ENCODE results near the gene ABO. TPM values are rescaled to one million over a fixed set of nuclear protein-coding genes. Genes with fewer than 3 reads are reported as not detected.
"Not testable (repeated sequence)": the region's sequence is repeated elsewhere in the genome, so short reads cannot be mapped to it uniquely, and the experiment has no call there.

ABO gene
- total RNA-seq = under 0.01 TPM

- no peak for DNase-seq
Observed at GRCh38 chr9:133275105-133276000, at the start of gene ABO. ABO (minus strand) TSS chr9:133275201.

GRCh38 chr9:133323991-133324703 is 49.1 kb upstream of the ABO start:
- no peak for DNase-seq

GRCh38 chr9:133323211-133323610 is 48.2 kb upstream of the ABO start:
- no peak for DNase-seq

GRCh38 chr9:133322701-133323100 is 47.7 kb upstream of the ABO start:
- no peak for DNase-seq

GRCh38 chr9:133321411-133321935 is 46.5 kb upstream of the ABO start:
- no peak for DNase-seq

- no peak for DNase-seq
Observed at GRCh38 chr9:133320421-133320881, 45.5 kb upstream of the ABO start.

GRCh38 chr9:133317551-133317950 is 42.5 kb upstream of the ABO start:
- DNase-seq = not testable (repeated sequence)

GRCh38 chr9:133315997-133316396 is 41.0 kb upstream of the ABO start:
- DNase-seq = no peak

- no peak for DNase-seq
Observed at GRCh38 chr9:133309608-133310007, 34.6 kb upstream of the ABO start.

GRCh38 chr9:133307301-133307700 is 32.3 kb upstream of the ABO start:
- DNase-seq = no peak

GRCh38 chr9:133306242-133307204 is 31.5 kb upstream of the ABO start:
- no peak for DNase-seq

- DNase-seq = no peak
Observed at GRCh38 chr9:133305731-133306130, 30.7 kb upstream of the ABO start.

- no peak for DNase-seq
Observed at GRCh38 chr9:133304477-133305377, 29.7 kb upstream of the ABO start.

- DNase-seq = no peak
Observed at GRCh38 chr9:133304158-133304470, 29.1 kb upstream of the ABO start.

- no peak for DNase-seq
Observed at GRCh38 chr9:133303266-133304157, 28.5 kb upstream of the ABO start.

- no peak for DNase-seq
Observed at GRCh38 chr9:133301253-133302230, 26.5 kb upstream of the ABO start.

GRCh38 chr9:133299996-133300395 is 25.0 kb upstream of the ABO start:
- not testable (repeated sequence) for DNase-seq

- DNase-seq = no peak
Observed at GRCh38 chr9:133294257-133294656, 19.3 kb upstream of the ABO start.
